DND-41 (cell line): ENCODE results near the gene LRRC10B.
A peak's percentile ranks its signal among the peaks of the same experiment; 100 is the strongest.

Experiments
- ATAC-seq: fragments of 200-7000 bp; cut with Tn5 transposase; 3 replicates; pipeline ENCODE4 v1.9.1; 2021; ENCODE audit warnings: low read depth; ENCODE audit not compliant: insufficient read depth
- DNase-seq: peaks from one replicate; pipeline ENCODE4 v3.0.0-alpha.2; 2020
- H2AFZ ChIP-seq: 2 replicates; pipeline ENCODE4 v1.6.0; 2012; ENCODE audit warnings: low read depth, low read length
- H3K27ac ChIP-seq: 2 replicates; pipeline ENCODE4 v1.5.1; 2012; ENCODE audit warnings: low read length, inconsistent platforms
- H3K27me3 ChIP-seq: fragments of 200-600 bp; sonication (generic); 2 replicates; pipeline ENCODE4 v1.6.0; 2012; ENCODE audit warnings: low read length, mild to moderate bottlenecking, inconsistent platforms; ENCODE audit not compliant: insufficient read depth, poor library complexity
- H3K36me3 ChIP-seq: 2 replicates; pipeline ENCODE4 v1.5.1; 2012; ENCODE audit warnings: low read length, inconsistent platforms; ENCODE audit not compliant: insufficient read depth
- H3K4me1 ChIP-seq: 2 replicates; pipeline ENCODE4 v1.5.1; 2012; ENCODE audit warnings: mild to moderate bottlenecking, low read length; ENCODE audit not compliant: insufficient read depth
- H3K4me2 ChIP-seq: 2 replicates; pipeline ENCODE4 v1.6.0; 2012; ENCODE audit warnings: mild to moderate bottlenecking, moderate library complexity, low read length, inconsistent platforms; ENCODE audit not compliant: insufficient read depth
- H3K4me3 ChIP-seq, 2 experiments: fragments of 200-600 bp in 1 of 2; shearing (Covaris generic) in 1 of 2; 2 replicates each; pipeline ENCODE4 v1.5.1; 2012 to 2016; ENCODE audit warnings: inconsistent platforms in 2 of 2, low read length in 2 of 2, mild to moderate bottlenecking in 2 of 2, low read depth in 1 of 2, moderate library complexity in 1 of 2
- H3K79me2 ChIP-seq: 2 replicates; pipeline ENCODE4 v1.6.0; 2012; ENCODE audit warnings: low read length, inconsistent platforms; ENCODE audit not compliant: insufficient read depth
- H3K9ac ChIP-seq: 2 replicates; pipeline ENCODE4 v1.6.0; 2012; ENCODE audit warnings: low read depth, mild to moderate bottlenecking, inconsistent platforms, low read length, moderate library complexity
- H3K9me3 ChIP-seq: 2 replicates; pipeline ENCODE4 v1.5.1; 2012; ENCODE audit warnings: low read length, moderate library complexity, mild to moderate bottlenecking, inconsistent platforms; ENCODE audit not compliant: insufficient read depth, severe bottlenecking
- H4K20me1 ChIP-seq: 2 replicates; pipeline ENCODE4 v1.6.0; 2012; ENCODE audit warnings: low read length; ENCODE audit not compliant: insufficient read depth
- CTCF ChIP-seq: IDR thresholded peaks from 2 replicates; pipeline ENCODE4 v1.5.1; 2012; ENCODE audit warnings: borderline replicate concordance, low read length, moderate library complexity, mild to moderate bottlenecking; ENCODE audit not compliant: poor library complexity, severe bottlenecking; ENCODE audit errors: extremely low read depth
- EZH2 ChIP-seq: IDR thresholded peaks from 3 replicates; pipeline ENCODE4 v1.6.1; 2012; ENCODE audit warnings: borderline replicate concordance, low read depth, mild to moderate bottlenecking, moderate library complexity, low read length, inconsistent platforms; ENCODE audit not compliant: severe bottlenecking

Gene LRRC10B

GRCh38 chr11:61513143-61513765 lies 4.7 kb downstream of the LRRC10B start:
- Histone ChIP-seq H3K27ac (no peak overlapping the region), H2AFZ (no peak overlapping the region), H3K4me2 (no peak overlapping the region), H3K4me1 (no peaks in the 10 kb centered on the region), H4K20me1 (peaks cover 3% of the 10 kb centered on the region; the same call in 1 of the 2 replicates), H3K36me3 (no peaks in the 10 kb centered on the region), H3K4me3 (no peak overlapping the region), H3K9ac (no peak overlapping the region), H3K79me2 (no peaks in the 10 kb centered on the region), H3K27me3 (no peaks in the 10 kb centered on the region), H3K9me3 (no peaks in the 10 kb centered on the region)
- no peak for DNase-seq
- ATAC-seq: no peak
- TF ChIP-seq EZH2 (no peak), CTCF (no peak)

GRCh38 chr11:61514050-61514917 lies 5.7 kb downstream of the LRRC10B start:
- Histone ChIP-seq H2AFZ (no peak overlapping the region), H3K4me2 (no peak overlapping the region), H3K4me3 (no peak overlapping the region), H3K36me3 (no peaks in the 10 kb centered on the region), H4K20me1 (peaks cover 3% of the 10 kb centered on the region; the same call in 1 of the 2 replicates), H3K27ac (no peak overlapping the region), H3K9me3 (no peaks in the 10 kb centered on the region), H3K4me1 (no peaks in the 10 kb centered on the region), H3K9ac (no peak overlapping the region), H3K79me2 (no peaks in the 10 kb centered on the region), H3K27me3 (no peaks in the 10 kb centered on the region)
- peak; percentile 66 for ATAC-seq
- peak; percentile 34 for DNase-seq
- no peak for TF ChIP-seq EZH2
- TF ChIP-seq CTCF: no peak

- no peak for TF ChIP-seq CTCF
- TF ChIP-seq EZH2: no peak
- Histone ChIP-seq H3K4me3 (no peak overlapping the region), H3K27me3 (no peaks in the 10 kb centered on the region), H3K36me3 (no peaks in the 10 kb centered on the region), H3K9me3 (no peaks in the 10 kb centered on the region), H3K4me1 (no peaks in the 10 kb centered on the region), H4K20me1 (peaks cover 3% of the 10 kb centered on the region; the same call in 1 of the 2 replicates), H3K79me2 (no peaks in the 10 kb centered on the region), H3K9ac (no peak overlapping the region), H2AFZ (no peak overlapping the region), H3K27ac (no peak overlapping the region), H3K4me2 (no peak overlapping the region)
- ATAC-seq: no peak
- no peak for DNase-seq
Observed at GRCh38 chr11:61515686-61516085, 7.1 kb downstream of the LRRC10B start.
